H1 (cell line): Measurements from ENCODE around the gene SRRM5. TPM values are rescaled to one million over a fixed set of nuclear protein-coding genes. Genes with fewer than 3 reads are reported as not detected.
A peak's percentile ranks its signal among the peaks of the same experiment; 100 is the strongest.

Experiments used
- CTCF ChIA-PET: fragments of 300-600 bp; sonication (Branson Sonifier 250); formaldehyde crosslinking; loops from one replicate; lab custom pipeline; 2021; ENCODE audit not compliant: partially characterized antibody; lab: Charles Lee
- POLR2A ChIA-PET: fragments of 300-600 bp; sonication (Branson Sonifier 250); formaldehyde crosslinking; loops from one replicate; lab custom pipeline; 2021; ENCODE audit warnings: inconsistent platforms; ENCODE audit not compliant: partially characterized antibody; lab: Charles Lee
- DNase-seq, 2 experiments: peaks; one replicate each; pipeline versions ENCODE4 v3.0.0 to v3.0.0-alpha.2; 2010 to 2022; ENCODE audit warnings: low spot score in 2 of 2, low read depth in 1 of 2, mixed read lengths in 1 of 2
- FAIRE-seq: peaks from 2 replicates; lab custom pipeline; 2011; peaks lifted over from hg19 to GRCh38; lab: Jason Lieb, UNC
- H2AFZ ChIP-seq: 2 replicates; pipeline ENCODE4 v1.8.1; 2012; ENCODE audit warnings: low read length, inconsistent platforms
- H2AK5ac ChIP-seq: 2 replicates; pipeline ENCODE4 v1.6.1; 2013; ENCODE audit warnings: low read depth, low read length
- H2BK120ac ChIP-seq: replicated peaks from 2 replicates; pipeline ENCODE3; 2013; ENCODE audit warnings: low read depth, low read length, inconsistent platforms
- H2BK12ac ChIP-seq: 2 replicates; pipeline ENCODE4 v1.6.1; 2013; ENCODE audit warnings: low read depth, low read length
- H2BK15ac ChIP-seq: 2 replicates; pipeline ENCODE4 v1.6.1; 2013; ENCODE audit warnings: low read length
- H2BK20ac ChIP-seq: 2 replicates; pipeline ENCODE4 v1.6.1; 2013; ENCODE audit warnings: low read length
- H2BK5ac ChIP-seq: 2 replicates; pipeline ENCODE4 v1.6.1; 2013; ENCODE audit warnings: low read depth, low read length
- H3K14ac ChIP-seq: 2 replicates; pipeline ENCODE4 v1.6.1; 2013; ENCODE audit warnings: inconsistent platforms; ENCODE audit not compliant: insufficient read length
- H3K18ac ChIP-seq: 2 replicates; pipeline ENCODE4 v1.6.1; 2013; ENCODE audit warnings: low read length; ENCODE audit errors: extremely low read depth
- H3K23ac ChIP-seq: 2 replicates; pipeline ENCODE4 v1.6.1; 2013; ENCODE audit warnings: inconsistent platforms; ENCODE audit not compliant: insufficient read length
- H3K23me2 ChIP-seq: 2 replicates; pipeline ENCODE4 v1.6.1; 2013; ENCODE audit warnings: low read depth, low read length
- H3K27ac ChIP-seq: 2 replicates; pipeline ENCODE4 v1.6.1; 2011; ENCODE audit warnings: low read depth, low read length, inconsistent platforms
- H3K27me3 ChIP-seq, 4 experiments: replicated peaks in 1 of 4; 1 replicate in 1 of 4; 2 replicates in 3 of 4; pipeline versions ENCODE4 v1.6.1 to v1.8.1; 2011 to 2013; ENCODE audit warnings: low read length in 3 of 4, mild to moderate bottlenecking in 3 of 4, inconsistent platforms in 2 of 4, mixed read lengths in 2 of 4, moderate library complexity in 1 of 4; ENCODE audit not compliant: control insufficient read depth in 3 of 4, insufficient read depth in 3 of 4; ENCODE audit errors: extremely low read depth in 1 of 4
- H3K36me3 ChIP-seq, 4 experiments: 2 replicates each; pipeline versions ENCODE4 v1.6.1 to v1.8.1; 2011 to 2013; ENCODE audit warnings: mild to moderate bottlenecking in 4 of 4, low read length in 3 of 4, moderate library complexity in 2 of 4, control low read depth in 1 of 4, inconsistent platforms in 1 of 4; ENCODE audit not compliant: insufficient read depth in 4 of 4, control insufficient read depth in 2 of 4
- H3K4ac ChIP-seq: replicated peaks from 2 replicates; pipeline ENCODE3; 2013; ENCODE audit warnings: low read length, low read depth, mixed read lengths, inconsistent platforms; ENCODE audit not compliant: insufficient read length
- H3K4me1 ChIP-seq, 4 experiments: replicated peaks in 1 of 4; 1 replicate in 1 of 4; 2 replicates in 3 of 4; pipeline versions ENCODE4 v1.6.1 to v1.8.1; 2011 to 2013; ENCODE audit warnings: low read length in 3 of 4, inconsistent platforms in 2 of 4, mixed read lengths in 1 of 4; ENCODE audit not compliant: insufficient read depth in 4 of 4, control insufficient read depth in 3 of 4
- H3K4me2 ChIP-seq, 2 experiments: 2 replicates each; pipeline versions ENCODE4 v1.6.1 to v1.8.1; 2011 to 2013; ENCODE audit warnings: low read depth in 2 of 2, low read length in 2 of 2, control low read depth in 1 of 2, inconsistent platforms in 1 of 2, mild to moderate bottlenecking in 1 of 2; ENCODE audit not compliant: insufficient read depth in 1 of 2
- H3K4me3 ChIP-seq, 4 experiments: fragments of 200-600, 300-600 bp in 1 of 4; sonication (generic), shearing (Covaris generic), sonication (Bioruptor Twin) in 1 of 4; 2 replicates each; pipeline versions ENCODE4 v1.5.1 to v1.8.1; 2011 to 2016; ENCODE audit warnings: low read length in 4 of 4, low read depth in 3 of 4, control low read depth in 2 of 4, inconsistent platforms in 2 of 4, mild to moderate bottlenecking in 2 of 4, mixed read lengths in 1 of 4, moderate library complexity in 1 of 4; ENCODE audit not compliant: insufficient read depth in 2 of 4; ENCODE audit errors: extremely low read depth in 1 of 4
- H3K56ac ChIP-seq: replicated peaks from 2 replicates; pipeline ENCODE3; 2013; ENCODE audit warnings: low read depth, mild to moderate bottlenecking, mixed read lengths, low read length, inconsistent platforms; ENCODE audit not compliant: insufficient read length
- H3K79me1 ChIP-seq: 2 replicates; pipeline ENCODE4 v1.6.1; 2013; ENCODE audit warnings: low read depth, low read length, control low read depth
- H3K79me2 ChIP-seq, 2 experiments: 2 replicates each; pipeline versions ENCODE4 v1.6.1 to v1.8.1; 2012 to 2013; ENCODE audit warnings: low read length in 2 of 2, mild to moderate bottlenecking in 2 of 2, inconsistent platforms in 1 of 2; ENCODE audit not compliant: insufficient read depth in 2 of 2, control insufficient read depth in 1 of 2
- H3K9ac ChIP-seq, 4 experiments: replicated peaks in 1 of 4; 1 replicate in 1 of 4; 2 replicates in 3 of 4; pipeline versions ENCODE4 v1.6.1 to v1.8.1; 2011 to 2013; ENCODE audit warnings: low read depth in 3 of 4, low read length in 3 of 4, control low read depth in 2 of 4, mild to moderate bottlenecking in 2 of 4, moderate library complexity in 2 of 4, inconsistent platforms in 1 of 4; ENCODE audit errors: extremely low read depth in 1 of 4
- H3K9me3 ChIP-seq, 2 experiments: 2 replicates each; pipeline versions ENCODE4 v1.6.1 to v1.8.1; 2012 to 2013; ENCODE audit warnings: mild to moderate bottlenecking in 2 of 2, moderate library complexity in 2 of 2, control low read depth in 1 of 2, inconsistent platforms in 1 of 2, low read depth in 1 of 2, low read length in 1 of 2, mixed read lengths in 1 of 2; ENCODE audit not compliant: insufficient read depth in 2 of 2
- H4K20me1 ChIP-seq, 2 experiments: replicated peaks in 1 of 2; 2 replicates each; pipeline versions ENCODE3 to v1.8.1; 2011 to 2013; ENCODE audit warnings: inconsistent platforms in 2 of 2, low read length in 2 of 2, mild to moderate bottlenecking in 1 of 2; ENCODE audit not compliant: insufficient read depth in 2 of 2, control insufficient read depth in 1 of 2
- H4K5ac ChIP-seq: 2 replicates; pipeline ENCODE4 v1.6.1; 2013; ENCODE audit warnings: low read length, low read depth, mixed read lengths, inconsistent platforms; ENCODE audit not compliant: insufficient read length
- H4K8ac ChIP-seq: 2 replicates; pipeline ENCODE4 v1.8.0; 2013; ENCODE audit warnings: mild to moderate bottlenecking, moderate library complexity, low read length, inconsistent platforms; ENCODE audit not compliant: insufficient read depth; ENCODE audit errors: extremely low read depth
- H4K91ac ChIP-seq: replicated peaks from 2 replicates; pipeline ENCODE3; 2013; ENCODE audit warnings: low read length, mixed read lengths, inconsistent platforms; ENCODE audit not compliant: insufficient read length
- CTCF ChIP-seq, 3 experiments: IDR thresholded peaks; 1 replicate in 2 of 3; 2 replicates in 1 of 3; pipeline versions ENCODE4 v1.5.1 to v1.6.1; 2011; ENCODE audit warnings: low read length in 3 of 3, mild to moderate bottlenecking in 3 of 3, inconsistent platforms in 2 of 3, low read depth in 1 of 3, moderate library complexity in 1 of 3; ENCODE audit not compliant: insufficient read depth in 1 of 3; ENCODE audit errors: control extremely low read depth in 1 of 3
- RAD21 ChIP-seq, 2 experiments: IDR thresholded peaks in 1 of 2; conservative IDR thresholded peaks in 1 of 2; 2 replicates each; pipeline ENCODE4 v1.6.1; 2011; ENCODE audit warnings: low read depth in 2 of 2, low read length in 2 of 2, improper control_type of control experiment in 1 of 2, inconsistent platforms in 1 of 2, mild to moderate bottlenecking in 1 of 2, moderate library complexity in 1 of 2
- SUZ12 ChIP-seq: fragments of 200-600 bp; sonication (generic); IDR thresholded peaks from 2 replicates; pipeline ENCODE4 v1.6.1; 2012; ENCODE audit warnings: mild to moderate bottlenecking, inconsistent platforms, low read length, moderate library complexity, mixed read lengths
- WGBS, 2 experiments: shearing (Covaris generic) in 1 of 2; methylation state at CpG; one replicate each; pipeline versions ENCODE4 v1.1.6 to v1.1.7; 2013 to 2015; ENCODE audit warnings: low lambda C conversion rate in 2 of 2, mixed read lengths in 2 of 2, inconsistent platforms in 1 of 2, low coverage in 1 of 2, missing lambda C conversion rate in 1 of 2; ENCODE audit not compliant: insufficient replicate concordance in 2 of 2, insufficient coverage in 1 of 2, insufficient read length in 1 of 2; ENCODE audit errors: extremely low coverage in 1 of 2, missing lambda C conversion rate in 1 of 2; 5-methylcytosine and 5-hydroxymethylcytosine counted together
- polyA plus RNA-seq, 7 experiments: library from polyadenylated mRNA; depleted of rRNA in 3 of 7; stranded (reverse) in 5 of 7; unstranded in 2 of 7; fragments of >200 nt in 5 of 7; fragments of 200-250 nt in 2 of 7; gene quantifications; 1 replicate in 5 of 7; 2 replicates in 1 of 7; 4 replicates in 1 of 7; pipeline versions ENCODE4 v1.2.1 to v1.2.3, GENCODE V29; 2011 to 2013; ENCODE audit warnings: missing spikeins in 2 of 7, mixed read lengths in 2 of 7
- total RNA-seq: library from RNA; stranded (reverse); fragmentation: NEBNext Ultra II Directional; extraction: Animal tissue kit (Norgen Biotek cat#: 25700); gene quantifications from 2 replicates; pipeline ENCODE4 v1.2.1, GENCODE V29; 2021

SRRM5 gene
- total and polyA plus RNA-seq, 2 of the 8 experiments (the other 6 are each of a cell fraction or from before 2014, with no cell fraction given), result 0.06 to 0.11 TPM

- Histone ChIP-seq H3K36me3 (peaks cover 0 to 17% (median 10%) of the 10 kb centered on the region in 4 experiments; a peak in 7 of 8 replicates), H3K79me2 (no peaks in the 10 kb centered on the region)
- POLR2A ChIA-PET, result interaction anchor here (0.6 to 1.5 kb wide), 4 partner anchors 20 to 295 kb away, joined by 3 read pairs; no protein-coding TSS in a partner anchor
These were observed 50.6 kb downstream of the SRRM5 start for GRCh38 chr19:43662487-43662886.

More at GRCh38 chr19:43662487-43662886, 50.6 kb downstream of the SRRM5 start:
- H3K23me2 ChIP-seq, result peaks cover 7% of the 10 kb centered on the region; the same call in 1 of the 2 replicates
- DNase-seq (peak in 1 of 2 experiments; percentile 46), FAIRE-seq (no peak)
- H3K4me3 ChIP-seq, result no peak overlapping the region
- H3K79me1 ChIP-seq, result no peaks in the 10 kb centered on the region; the same call in 1 of the 2 replicates
- H2AK5ac ChIP-seq, result no peak overlapping the region
- no peak overlapping the region for H2BK12ac ChIP-seq
- H3K23ac ChIP-seq, result no peak overlapping the region
- H2BK120ac ChIP-seq, result no peak overlapping the region
- no peak overlapping the region for H3K27ac ChIP-seq
- peak; percentile 28 to 41 for TF ChIP-seq RAD21 (IDR thresholded peaks at IDR 0.05 in 1 of 2, conservative IDR thresholded peaks at IDR 0.05 in 1 of 2; ENCODE audit: low read depth in 2 of 2, low read length in 2 of 2)
- no peak for TF ChIP-seq SUZ12
- peak; percentile 27 to 57 (median 40) for TF ChIP-seq CTCF (IDR thresholded peaks at IDR 0.05; ENCODE audit: control extremely low read depth in 1 of 3, insufficient read depth in 1 of 3, low read depth in 1 of 3, low read length in 3 of 3)
- no peak overlapping the region for H4K91ac ChIP-seq
- no peak overlapping the region for H2BK20ac ChIP-seq
- H3K4me2 ChIP-seq, result no peak overlapping the region
- H2AFZ ChIP-seq, result no peak overlapping the region
- H2BK5ac ChIP-seq, result no peak overlapping the region
- no peak overlapping the region for H2BK15ac ChIP-seq
- no peak overlapping the region for H3K9ac ChIP-seq
- H3K18ac ChIP-seq, result no peak overlapping the region
- H4K5ac ChIP-seq, result no peak overlapping the region
- no peaks in the 10 kb centered on the region for H3K27me3 ChIP-seq
- WGBS, 2 experiments, result 89% methylated on average over 6 of the region's 6 CpGs; no CpG with 5 or more reads in 1 of the 2 experiments
- peaks cover 0 to 6% (median 4%) of the 10 kb centered on the region in 4 experiments; a peak in 4 of 7 replicates for H3K4me1 ChIP-seq
- no peak overlapping the region for H4K8ac ChIP-seq
- CTCF ChIA-PET, result interaction anchor here (0.5 to 3.3 kb wide), 17 partner anchors 10 to 1229 kb away, joined by 3 to 28 read pairs (median 4); no protein-coding TSS in a partner anchor
- H3K14ac ChIP-seq, result no peak overlapping the region
- H3K9me3 ChIP-seq, result no peaks in the 10 kb centered on the region
- no peak overlapping the region for H3K4ac ChIP-seq
- H3K56ac ChIP-seq, result no peak overlapping the region
- H4K20me1 ChIP-seq, result peaks cover 0 to 4% of the 10 kb centered on the region in 2 experiments
